ENCODE data around the gene RNF19B. TPM values are rescaled to one million over a fixed set of nuclear protein-coding genes. Genes with fewer than 3 reads are reported as not detected.

Gene RNF19B
- total RNA-seq, 1 donor from 2014 or later = 18.7 TPM

DNA sequence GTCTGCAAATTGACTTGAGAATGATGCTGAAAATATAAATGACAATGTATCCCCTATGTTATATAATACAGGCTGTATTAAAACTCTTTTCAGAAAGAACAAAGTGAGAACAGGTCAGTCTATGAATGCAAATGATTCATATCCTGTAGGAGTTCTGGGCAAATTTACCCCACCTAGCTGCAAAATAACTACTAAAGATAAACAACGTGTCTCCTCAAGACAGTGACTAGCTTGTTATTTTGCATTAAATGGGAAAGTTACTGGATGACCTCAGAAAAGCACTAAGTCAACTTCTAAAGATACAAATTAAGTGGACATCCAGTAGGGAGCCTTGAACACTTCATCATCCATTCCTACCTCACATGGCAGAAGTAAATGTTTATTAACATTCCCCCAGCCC, 11.1 kb downstream of the RNF19B start:
- no peak for TF ChIP-seq CTCF (IDR thresholded peaks at IDR 0.05; ENCODE audit: partially characterized antibody, unreplicated experiment)
- DNase-seq = no peak
- peaks cover 2% of the 10 kb centered on the region for H3K27me3 Mint-ChIP-seq (ENCODE audit: unreplicated experiment)
- no peaks in the 10 kb centered on the region for H3K4me1 Mint-ChIP-seq (ENCODE audit: low read depth, unreplicated experiment)
- H3K36me3 Mint-ChIP-seq (ENCODE audit: unreplicated experiment) = no peaks in the 10 kb centered on the region
- H3K4me3 Mint-ChIP-seq (ENCODE audit: unreplicated experiment) = no peak overlapping the region
- H3K9me3 Mint-ChIP-seq (ENCODE audit: unreplicated experiment) = peaks cover 2% of the 10 kb centered on the region
- no peak overlapping the region for H3K27ac Mint-ChIP-seq (ENCODE audit: unreplicated experiment)

- TF ChIP-seq CTCF (IDR thresholded peaks at IDR 0.05; ENCODE audit: partially characterized antibody, unreplicated experiment) = no peak
- Mint-ChIP-seq H3K27ac (ENCODE audit: unreplicated experiment) (no peak overlapping the region), H3K4me3 (ENCODE audit: unreplicated experiment) (no peak overlapping the region), H3K9me3 (ENCODE audit: unreplicated experiment) (no peaks in the 10 kb centered on the region), H3K4me1 (ENCODE audit: low read depth, unreplicated experiment) (no peaks in the 10 kb centered on the region), H3K36me3 (ENCODE audit: unreplicated experiment) (no peaks in the 10 kb centered on the region), H3K27me3 (ENCODE audit: unreplicated experiment) (peaks cover 2% of the 10 kb centered on the region)
- DNase-seq = no peak
Measured at GRCh38 chr1:32949519-32949918, 15.1 kb downstream of the RNF19B start.

GRCh38 chr1:32948905-32949304, 15.7 kb downstream of the RNF19B start:
- peaks cover 2% of the 10 kb centered on the region for H3K27me3 Mint-ChIP-seq (ENCODE audit: unreplicated experiment)
- no peak for DNase-seq
- H3K9me3 Mint-ChIP-seq (ENCODE audit: unreplicated experiment) = no peaks in the 10 kb centered on the region
- no peak for TF ChIP-seq CTCF (IDR thresholded peaks at IDR 0.05; ENCODE audit: partially characterized antibody, unreplicated experiment)
- no peak overlapping the region for H3K4me3 Mint-ChIP-seq (ENCODE audit: unreplicated experiment)
- no peaks in the 10 kb centered on the region for H3K36me3 Mint-ChIP-seq (ENCODE audit: unreplicated experiment)
- no peaks in the 10 kb centered on the region for H3K4me1 Mint-ChIP-seq (ENCODE audit: low read depth, unreplicated experiment)
- H3K27ac Mint-ChIP-seq (ENCODE audit: unreplicated experiment) = no peak overlapping the region

DNA sequence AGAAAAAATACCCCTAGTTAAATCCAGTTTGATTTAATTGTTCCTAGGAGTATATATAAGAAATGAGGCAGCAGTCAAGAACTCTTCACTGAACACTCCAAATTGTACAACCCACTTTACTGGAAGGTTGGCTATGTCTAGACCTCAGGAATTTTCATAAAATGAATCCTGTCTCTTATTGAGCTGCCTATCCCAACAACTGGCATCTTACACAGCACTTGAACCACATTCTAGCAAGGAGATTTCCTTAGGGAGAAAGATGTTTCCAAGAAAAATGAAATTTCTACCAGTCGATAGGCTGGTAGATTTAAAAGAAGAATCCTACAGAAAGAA, 16.3 kb downstream of the RNF19B start:
- Mint-ChIP-seq H3K9me3 (ENCODE audit: unreplicated experiment) (no peaks in the 10 kb centered on the region), H3K4me1 (ENCODE audit: low read depth, unreplicated experiment) (no peaks in the 10 kb centered on the region), H3K4me3 (ENCODE audit: unreplicated experiment) (no peak overlapping the region), H3K27me3 (ENCODE audit: unreplicated experiment) (peaks cover 2% of the 10 kb centered on the region), H3K27ac (ENCODE audit: unreplicated experiment) (no peak overlapping the region), H3K36me3 (ENCODE audit: unreplicated experiment) (no peaks in the 10 kb centered on the region)
- TF ChIP-seq CTCF (IDR thresholded peaks at IDR 0.05; ENCODE audit: partially characterized antibody, unreplicated experiment) = no peak
- DNase-seq = no peak

DNA sequence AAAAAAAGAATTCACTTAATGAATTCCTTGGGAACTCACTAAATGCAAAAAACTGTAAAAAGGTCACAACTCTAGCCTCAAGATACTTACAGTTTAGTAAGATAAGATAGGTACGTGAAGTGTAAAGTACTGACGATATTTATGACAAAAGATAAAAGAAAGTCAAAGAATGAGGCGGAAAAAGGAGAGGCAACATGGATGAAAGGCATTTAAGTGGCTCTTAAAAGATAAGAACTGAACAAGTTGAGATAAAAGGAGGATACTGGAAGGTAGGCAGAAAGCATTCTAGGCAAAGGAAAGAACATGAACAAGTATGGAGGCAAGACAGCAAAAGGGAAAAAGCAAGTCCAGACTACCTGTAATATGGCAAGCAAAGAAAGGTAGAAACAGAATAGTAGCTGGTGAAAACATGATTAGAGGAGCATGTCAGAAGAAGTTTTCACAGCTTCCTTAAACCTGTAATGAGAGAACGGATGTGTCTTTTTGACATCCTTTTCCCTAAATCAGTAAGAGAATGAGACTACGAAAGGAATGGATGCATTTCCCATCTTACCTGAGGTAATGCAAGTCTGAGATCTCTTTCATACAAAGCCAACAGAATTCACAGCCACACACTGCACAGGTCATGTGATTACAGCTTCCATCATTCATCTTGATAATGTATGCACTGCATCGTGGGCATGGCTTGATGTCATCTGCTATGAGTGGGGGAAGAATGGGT, 16.8 kb downstream of the RNF19B start:
- Mint-ChIP-seq H3K27me3 (ENCODE audit: unreplicated experiment) (peaks cover 2% of the 10 kb centered on the region), H3K4me3 (ENCODE audit: unreplicated experiment) (no peak overlapping the region)

More for the DNA sequence above, 16.8 kb downstream of the RNF19B start:
- DNase-seq = no peak
- no peaks in the 10 kb centered on the region for H3K36me3 Mint-ChIP-seq (ENCODE audit: unreplicated experiment)
- TF ChIP-seq CTCF (IDR thresholded peaks at IDR 0.05; ENCODE audit: partially characterized antibody, unreplicated experiment) = no peak
- H3K9me3 Mint-ChIP-seq (ENCODE audit: unreplicated experiment) = no peaks in the 10 kb centered on the region
- H3K27ac Mint-ChIP-seq (ENCODE audit: unreplicated experiment) = no peak overlapping the region
- no peaks in the 10 kb centered on the region for H3K4me1 Mint-ChIP-seq (ENCODE audit: low read depth, unreplicated experiment)

Measured in glutamatergic neuron (in vitro differentiated cells).